ENCODE results near the gene CMIP.

CMIP gene

DNA sequence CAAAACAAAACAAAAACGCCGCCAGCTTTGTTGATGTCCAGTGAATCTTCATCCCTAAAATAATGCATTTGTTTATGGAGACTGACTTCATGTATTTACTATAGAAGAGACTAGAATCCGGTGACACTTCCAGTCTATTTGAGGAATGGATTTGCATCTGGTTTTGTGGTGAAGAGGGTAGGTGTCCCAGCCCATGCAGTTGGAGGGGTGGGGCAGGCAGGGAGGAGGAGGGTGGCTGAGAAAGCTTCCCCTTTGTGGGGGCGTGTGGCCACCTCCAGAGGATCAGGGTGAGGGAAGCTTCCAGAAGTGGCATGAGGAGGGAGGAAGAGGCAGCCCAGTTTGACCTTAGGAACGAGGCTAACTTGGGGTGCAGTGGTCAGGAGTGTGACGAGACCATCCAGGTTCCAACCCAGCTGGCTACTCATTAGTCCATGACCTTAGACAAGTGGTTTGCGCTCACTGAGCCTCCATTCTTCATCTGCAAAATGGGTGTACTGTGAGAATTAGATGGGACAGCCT, 69.5 kb downstream of the CMIP start:
- H3K4me3 ChIP-seq (replicated peaks; ENCODE audit: low read depth, low read length): no peak overlapping the region
- TF ChIP-seq, protein P1, sequence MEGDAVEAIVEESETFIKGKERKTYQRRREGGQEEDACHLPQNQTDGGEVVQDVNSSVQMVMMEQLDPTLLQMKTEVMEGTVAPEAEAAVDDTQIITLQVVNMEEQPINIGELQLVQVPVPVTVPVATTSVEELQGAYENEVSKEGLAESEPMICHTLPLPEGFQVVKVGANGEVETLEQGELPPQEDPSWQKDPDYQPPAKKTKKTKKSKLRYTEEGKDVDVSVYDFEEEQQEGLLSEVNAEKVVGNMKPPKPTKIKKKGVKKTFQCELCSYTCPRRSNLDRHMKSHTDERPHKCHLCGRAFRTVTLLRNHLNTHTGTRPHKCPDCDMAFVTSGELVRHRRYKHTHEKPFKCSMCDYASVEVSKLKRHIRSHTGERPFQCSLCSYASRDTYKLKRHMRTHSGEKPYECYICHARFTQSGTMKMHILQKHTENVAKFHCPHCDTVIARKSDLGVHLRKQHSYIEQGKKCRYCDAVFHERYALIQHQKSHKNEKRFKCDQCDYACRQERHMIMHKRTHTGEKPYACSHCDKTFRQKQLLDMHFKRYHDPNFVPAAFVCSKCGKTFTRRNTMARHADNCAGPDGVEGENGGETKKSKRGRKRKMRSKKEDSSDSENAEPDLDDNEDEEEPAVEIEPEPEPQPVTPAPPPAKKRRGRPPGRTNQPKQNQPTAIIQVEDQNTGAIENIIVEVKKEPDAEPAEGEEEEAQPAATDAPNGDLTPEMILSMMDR (IDR thresholded peaks at IDR 0.05; ENCODE audit: insufficient read depth, low read length, poor library complexity, severe bottlenecking): no peak
- H3K36me3 ChIP-seq (ENCODE audit: control insufficient read depth, insufficient read depth, low read length): no peaks in the 10 kb centered on the region
- H3K27me3 ChIP-seq (replicated peaks; ENCODE audit: control insufficient read depth, insufficient read depth, low read length): no peaks in the 10 kb centered on the region
- DNase-seq (ENCODE audit: extremely low read depth, insufficient read length): peak; percentile 50

DNA sequence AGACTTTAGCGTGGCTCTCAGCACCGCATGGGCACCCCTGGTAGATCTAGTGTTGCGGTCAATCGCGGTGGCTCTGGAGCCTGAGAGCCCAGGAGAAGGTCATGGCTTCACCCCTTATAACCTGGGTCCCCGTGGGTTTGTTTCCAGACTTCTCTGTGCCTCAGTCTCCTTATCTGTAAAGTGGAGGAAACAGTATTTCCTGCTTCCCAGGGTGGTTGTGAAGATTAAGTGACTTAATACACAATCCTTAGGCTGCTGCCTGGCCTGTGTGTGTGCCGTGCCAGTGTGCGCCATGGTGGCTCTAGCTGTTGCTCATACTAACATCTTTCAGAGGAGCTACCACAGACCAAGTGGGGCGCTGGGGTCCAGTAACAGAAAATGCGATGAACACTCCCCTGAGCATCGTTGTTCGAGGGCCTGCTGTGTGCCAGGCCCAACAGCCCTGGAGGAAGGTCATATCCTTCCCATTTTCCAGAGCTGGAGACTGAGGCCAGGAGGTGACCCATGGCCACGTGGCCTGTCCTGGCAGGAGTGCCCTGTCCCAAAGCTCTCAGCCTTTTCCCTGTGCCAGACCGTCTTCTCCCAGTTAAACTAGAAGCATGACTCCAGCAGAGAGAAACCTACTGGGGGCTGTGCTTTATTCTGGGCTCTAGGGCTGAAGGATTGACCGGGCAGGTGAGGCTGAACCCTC, 70.1 kb downstream of the CMIP start:
- Histone ChIP-seq H3K27me3 (replicated peaks; ENCODE audit: control insufficient read depth, insufficient read depth, low read length) (no peaks in the 10 kb centered on the region), H3K36me3 (ENCODE audit: control insufficient read depth, insufficient read depth, low read length) (no peaks in the 10 kb centered on the region), H3K4me3 (replicated peaks; ENCODE audit: low read depth, low read length) (no peak overlapping the region)
- DNase-seq (ENCODE audit: extremely low read depth, insufficient read length): no peak
- TF ChIP-seq, protein P1 (IDR thresholded peaks at IDR 0.05; ENCODE audit: insufficient read depth, low read length, poor library complexity, severe bottlenecking): no peak

DNA sequence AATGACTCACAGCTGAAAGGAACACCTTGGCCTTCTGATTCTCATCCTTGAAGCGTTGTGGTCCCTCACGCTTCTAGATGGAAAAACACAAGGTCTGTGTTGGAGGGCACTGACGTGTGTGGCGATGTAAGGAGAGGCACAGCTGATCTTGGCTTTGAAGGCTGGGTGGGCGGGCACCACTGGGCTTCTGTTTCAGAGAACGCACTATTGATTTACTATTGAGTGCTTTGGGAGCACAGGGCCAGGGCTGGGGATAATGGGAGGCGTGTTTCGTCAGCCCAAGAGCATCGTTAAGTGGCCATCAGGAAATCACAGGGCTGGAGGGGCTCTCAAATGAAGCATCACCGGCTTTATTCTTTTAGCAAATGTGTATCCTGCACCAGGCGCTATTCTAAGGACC, 70.7 kb downstream of the CMIP start:
- DNase-seq (ENCODE audit: extremely low read depth, insufficient read length): no peak
- H3K4me3 ChIP-seq (replicated peaks; ENCODE audit: low read depth, low read length): no peak overlapping the region
- TF ChIP-seq, protein P1 (IDR thresholded peaks at IDR 0.05; ENCODE audit: insufficient read depth, low read length, poor library complexity, severe bottlenecking): no peak
- H3K27me3 ChIP-seq (replicated peaks; ENCODE audit: control insufficient read depth, insufficient read depth, low read length): no peaks in the 10 kb centered on the region
- no peaks in the 10 kb centered on the region for H3K36me3 ChIP-seq (ENCODE audit: control insufficient read depth, insufficient read depth, low read length)

DNA sequence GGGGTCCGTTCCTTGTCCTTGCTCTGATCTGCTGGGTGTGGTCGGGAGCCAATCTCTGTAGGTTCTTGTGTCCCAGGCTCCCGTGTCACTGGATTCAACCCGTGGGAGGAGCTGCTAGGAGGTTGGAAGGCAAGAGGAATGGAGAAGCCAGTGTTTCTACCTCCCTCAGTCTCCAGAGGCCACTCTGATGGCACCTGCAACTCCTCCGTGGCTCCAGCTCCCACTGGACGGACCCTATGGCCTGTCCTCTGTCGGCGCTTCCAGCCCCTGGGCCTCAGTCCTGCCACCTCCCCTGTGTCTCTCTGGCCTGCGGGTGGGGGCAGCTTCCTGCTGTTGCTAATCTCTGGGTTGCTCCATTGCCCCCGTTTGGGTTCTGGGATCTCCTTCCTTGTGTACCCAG, 71.1 kb downstream of the CMIP start:
- no peaks in the 10 kb centered on the region for H3K36me3 ChIP-seq (ENCODE audit: control insufficient read depth, insufficient read depth, low read length)
- no peak overlapping the region for H3K4me3 ChIP-seq (replicated peaks; ENCODE audit: low read depth, low read length)
- TF ChIP-seq, protein P1 (IDR thresholded peaks at IDR 0.05; ENCODE audit: insufficient read depth, low read length, poor library complexity, severe bottlenecking): no peak
- DNase-seq (ENCODE audit: extremely low read depth, insufficient read length): no peak
- H3K27me3 ChIP-seq (replicated peaks; ENCODE audit: control insufficient read depth, insufficient read depth, low read length): no peaks in the 10 kb centered on the region

DNA sequence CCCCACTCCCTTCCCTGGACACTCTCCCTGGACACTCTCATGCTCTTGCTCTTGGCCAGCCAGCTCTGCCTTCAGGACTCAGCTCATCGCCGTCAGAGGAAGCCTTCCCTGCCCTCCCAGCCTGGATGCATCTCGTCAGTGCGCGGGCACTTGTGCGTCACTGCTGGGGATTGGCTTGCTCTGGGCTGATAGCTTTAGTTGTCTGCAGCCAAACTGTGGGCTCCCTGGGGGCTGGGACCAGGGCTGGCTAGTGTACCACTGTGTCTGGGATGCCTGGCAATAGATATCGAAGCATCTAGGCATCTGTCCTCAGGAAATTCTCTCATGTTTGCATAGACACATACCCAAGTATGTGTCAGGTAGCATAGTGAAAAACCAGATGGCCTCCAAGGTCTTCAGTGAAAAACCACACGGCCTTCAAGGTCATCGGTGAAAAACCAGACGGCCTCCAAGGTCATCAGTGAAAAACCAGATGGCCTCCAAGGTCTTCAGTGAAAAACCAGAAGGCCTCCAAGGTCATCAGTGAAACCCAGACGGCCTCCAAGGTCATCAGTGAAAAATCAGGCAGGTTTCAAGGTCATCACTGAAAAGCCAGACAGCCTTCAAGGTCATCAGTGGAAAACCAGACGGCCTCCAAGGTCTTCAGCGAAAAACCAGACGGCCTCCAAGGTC, 72.0 kb downstream of the CMIP start:
- Histone ChIP-seq H3K4me3 (replicated peaks; ENCODE audit: low read depth, low read length) (no peak overlapping the region), H3K27me3 (replicated peaks; ENCODE audit: control insufficient read depth, insufficient read depth, low read length) (no peaks in the 10 kb centered on the region), H3K36me3 (ENCODE audit: control insufficient read depth, insufficient read depth, low read length) (no peaks in the 10 kb centered on the region)
- TF ChIP-seq, protein P1 (IDR thresholded peaks at IDR 0.05; ENCODE audit: insufficient read depth, low read length, poor library complexity, severe bottlenecking): no peak
- no peak for DNase-seq (ENCODE audit: extremely low read depth, insufficient read length)

Measured in GM06990 (cell line).